Fibroblast of skin of right biceps (primary cell): ENCODE measurements around the gene EMILIN3.

Experiments
- DNase-seq: peaks from one replicate; pipeline ENCODE4 v3.0.0-alpha.2; 2013

Gene EMILIN3

GRCh38 chr20:41366546-41367392 is at the start of gene EMILIN3:
Gene EMILIN3 (minus strand): TSS chr20:41366818. CDS start chr20:41366634, 184 bp downstream.
- DNase-seq, result no peak

- no peak for DNase-seq
Observed at GRCh38 chr20:41415191-41415590, 48.6 kb upstream of the EMILIN3 start.

- no peak for DNase-seq
Observed at GRCh38 chr20:41413169-41413568, 46.6 kb upstream of the EMILIN3 start.

- DNase-seq, result peak; percentile 58
Observed at GRCh38 chr20:41412324-41413120, 45.9 kb upstream of the EMILIN3 start.

GRCh38 chr20:41411391-41411847 is 44.8 kb upstream of the EMILIN3 start:
- DNase-seq, result peak; percentile 56

GRCh38 chr20:41408986-41409385 is 42.4 kb upstream of the EMILIN3 start:
- no peak for DNase-seq

- no peak for DNase-seq
Observed at GRCh38 chr20:41408156-41408794, 41.7 kb upstream of the EMILIN3 start.

- no peak for DNase-seq
Observed at GRCh38 chr20:41407607-41408006, 41.0 kb upstream of the EMILIN3 start.

GRCh38 chr20:41406896-41407444 is 40.4 kb upstream of the EMILIN3 start:
- DNase-seq, result no peak

- DNase-seq, result no peak
Observed at GRCh38 chr20:41406353-41406752, 39.7 kb upstream of the EMILIN3 start.

- no peak for DNase-seq
Observed at GRCh38 chr20:41405436-41405835, 38.8 kb upstream of the EMILIN3 start.

- no peak for DNase-seq
Observed at GRCh38 chr20:41403604-41404003, 37.0 kb upstream of the EMILIN3 start.

GRCh38 chr20:41398408-41398807 is 31.8 kb upstream of the EMILIN3 start:
- DNase-seq, result no peak

GRCh38 chr20:41395667-41396664 is 29.3 kb upstream of the EMILIN3 start:
- no peak for DNase-seq

GRCh38 chr20:41394931-41395666 is 28.5 kb upstream of the EMILIN3 start:
- DNase-seq, result no peak

GRCh38 chr20:41394081-41394480 is 27.5 kb upstream of the EMILIN3 start:
- no peak for DNase-seq

- DNase-seq, result no peak
Observed at GRCh38 chr20:41393705-41394066, 27.1 kb upstream of the EMILIN3 start.

GRCh38 chr20:41392871-41393704 is 26.5 kb upstream of the EMILIN3 start:
- no peak for DNase-seq

GRCh38 chr20:41392295-41392694 is 25.7 kb upstream of the EMILIN3 start:
- DNase-seq, result no peak

GRCh38 chr20:41391587-41392001 is 25.0 kb upstream of the EMILIN3 start:
- peak; percentile 26 for DNase-seq
